HepG2 (cell line): ENCODE data around the gene PLD1. TPM values are rescaled to one million over a fixed set of nuclear protein-coding genes. Genes with fewer than 3 reads are reported as not detected.

Experiments
- CAMTA2 ChIP-seq: sonication (generic); formaldehyde crosslinking; IDR thresholded peaks from 2 replicates; pipeline ENCODE4 v1.4.0; 2020; ENCODE audit warnings: mild to moderate bottlenecking, missing genetic modification reagents, borderline replicate concordance
- HCFC1 ChIP-seq: fragments of 150-350 bp; IDR thresholded peaks from 2 replicates; pipeline ENCODE4 v1.6.1; 2014; ENCODE audit warnings: low read depth, low read length
- MAX ChIP-seq: IDR thresholded peaks from 2 replicates; pipeline ENCODE4 v1.6.1; 2012; ENCODE audit warnings: inconsistent platforms
- SNAPC2 ChIP-seq: sonication (generic); formaldehyde crosslinking; IDR thresholded peaks from 2 replicates; pipeline ENCODE4 v1.8.1; 2022; ENCODE audit warnings: mild to moderate bottlenecking, missing genetic modification reagents
- THAP11 ChIP-seq: IDR thresholded peaks from 2 replicates; pipeline ENCODE4 v1.6.1; 2016; ENCODE audit warnings: missing biosample characterization, missing genetic modification reagents
- ZBTB26 ChIP-seq: IDR thresholded peaks from 2 replicates; pipeline ENCODE4 v1.6.1; 2016; ENCODE audit warnings: missing compliant biosample characterization, missing genetic modification reagents, borderline replicate concordance
- ZNF256 ChIP-seq: sonication (generic); formaldehyde crosslinking; conservative IDR thresholded peaks from 2 replicates; pipeline ENCODE4 v1.4.0; 2020; ENCODE audit warnings: missing genetic modification reagents
- ZNF432 ChIP-seq: sonication (generic); formaldehyde crosslinking; IDR thresholded peaks from 2 replicates; pipeline ENCODE4 v1.5.0; 2020; ENCODE audit warnings: missing genetic modification reagents, mild to moderate bottlenecking, borderline replicate concordance
- ZNF644 ChIP-seq: IDR thresholded peaks from 2 replicates; pipeline ENCODE4 v1.6.1; 2016; ENCODE audit warnings: low read depth
- polyA plus RNA-seq, 8 experiments: library from polyadenylated mRNA; depleted of rRNA in 3 of 8; stranded (reverse) in 7 of 8; unstranded in 1 of 8; fragments of >200 nt; fragmentation: Illumina TruSeq in 4 of 8; extraction: Trizol in 4 of 8; gene quantifications; 2 replicates each; pipeline versions ENCODE4 v1.2.1 to v1.2.3, GENCODE V29; 2011 to 2016; ENCODE audit warnings: low read depth in 4 of 8, missing spikeins in 1 of 8, mixed read lengths in 1 of 8; ENCODE audit not compliant: insufficient read depth in 1 of 8
- total RNA-seq, 5 experiments: library from RNA; depleted of rRNA; stranded (reverse); fragments of >200 nt; fragmentation: Illumina TruSeq; extraction: Trizol; gene quantifications; 2 replicates each; pipeline ENCODE4 v1.2.3, GENCODE V29; 2016; ENCODE audit warnings: low read depth in 1 of 5
- TF ChIP-seq, protein P1 (sequence below): sonication (generic); formaldehyde crosslinking; IDR thresholded peaks from 2 replicates; pipeline ENCODE4 v1.9.0; 2021; ENCODE audit warnings: mild to moderate bottlenecking, missing genetic modification reagents
- TF ChIP-seq, protein P2 (sequence below): sonication (generic); formaldehyde crosslinking; IDR thresholded peaks from 2 replicates; pipeline ENCODE4 v1.5.1; 2020; ENCODE audit warnings: mild to moderate bottlenecking, missing genetic modification reagents
- TF ChIP-seq, protein P3 (sequence below): sonication (generic); formaldehyde crosslinking; IDR thresholded peaks from 2 replicates; pipeline ENCODE4 v1.4.0; 2020; ENCODE audit warnings: missing genetic modification reagents

Gene PLD1
- total and polyA plus RNA-seq, 2 of the 13 experiments (the other 11 are each of a cell fraction or from before 2014, with no cell fraction given), result 27.1 to 59.4 TPM

- TF ChIP-seq, protein P1, sequence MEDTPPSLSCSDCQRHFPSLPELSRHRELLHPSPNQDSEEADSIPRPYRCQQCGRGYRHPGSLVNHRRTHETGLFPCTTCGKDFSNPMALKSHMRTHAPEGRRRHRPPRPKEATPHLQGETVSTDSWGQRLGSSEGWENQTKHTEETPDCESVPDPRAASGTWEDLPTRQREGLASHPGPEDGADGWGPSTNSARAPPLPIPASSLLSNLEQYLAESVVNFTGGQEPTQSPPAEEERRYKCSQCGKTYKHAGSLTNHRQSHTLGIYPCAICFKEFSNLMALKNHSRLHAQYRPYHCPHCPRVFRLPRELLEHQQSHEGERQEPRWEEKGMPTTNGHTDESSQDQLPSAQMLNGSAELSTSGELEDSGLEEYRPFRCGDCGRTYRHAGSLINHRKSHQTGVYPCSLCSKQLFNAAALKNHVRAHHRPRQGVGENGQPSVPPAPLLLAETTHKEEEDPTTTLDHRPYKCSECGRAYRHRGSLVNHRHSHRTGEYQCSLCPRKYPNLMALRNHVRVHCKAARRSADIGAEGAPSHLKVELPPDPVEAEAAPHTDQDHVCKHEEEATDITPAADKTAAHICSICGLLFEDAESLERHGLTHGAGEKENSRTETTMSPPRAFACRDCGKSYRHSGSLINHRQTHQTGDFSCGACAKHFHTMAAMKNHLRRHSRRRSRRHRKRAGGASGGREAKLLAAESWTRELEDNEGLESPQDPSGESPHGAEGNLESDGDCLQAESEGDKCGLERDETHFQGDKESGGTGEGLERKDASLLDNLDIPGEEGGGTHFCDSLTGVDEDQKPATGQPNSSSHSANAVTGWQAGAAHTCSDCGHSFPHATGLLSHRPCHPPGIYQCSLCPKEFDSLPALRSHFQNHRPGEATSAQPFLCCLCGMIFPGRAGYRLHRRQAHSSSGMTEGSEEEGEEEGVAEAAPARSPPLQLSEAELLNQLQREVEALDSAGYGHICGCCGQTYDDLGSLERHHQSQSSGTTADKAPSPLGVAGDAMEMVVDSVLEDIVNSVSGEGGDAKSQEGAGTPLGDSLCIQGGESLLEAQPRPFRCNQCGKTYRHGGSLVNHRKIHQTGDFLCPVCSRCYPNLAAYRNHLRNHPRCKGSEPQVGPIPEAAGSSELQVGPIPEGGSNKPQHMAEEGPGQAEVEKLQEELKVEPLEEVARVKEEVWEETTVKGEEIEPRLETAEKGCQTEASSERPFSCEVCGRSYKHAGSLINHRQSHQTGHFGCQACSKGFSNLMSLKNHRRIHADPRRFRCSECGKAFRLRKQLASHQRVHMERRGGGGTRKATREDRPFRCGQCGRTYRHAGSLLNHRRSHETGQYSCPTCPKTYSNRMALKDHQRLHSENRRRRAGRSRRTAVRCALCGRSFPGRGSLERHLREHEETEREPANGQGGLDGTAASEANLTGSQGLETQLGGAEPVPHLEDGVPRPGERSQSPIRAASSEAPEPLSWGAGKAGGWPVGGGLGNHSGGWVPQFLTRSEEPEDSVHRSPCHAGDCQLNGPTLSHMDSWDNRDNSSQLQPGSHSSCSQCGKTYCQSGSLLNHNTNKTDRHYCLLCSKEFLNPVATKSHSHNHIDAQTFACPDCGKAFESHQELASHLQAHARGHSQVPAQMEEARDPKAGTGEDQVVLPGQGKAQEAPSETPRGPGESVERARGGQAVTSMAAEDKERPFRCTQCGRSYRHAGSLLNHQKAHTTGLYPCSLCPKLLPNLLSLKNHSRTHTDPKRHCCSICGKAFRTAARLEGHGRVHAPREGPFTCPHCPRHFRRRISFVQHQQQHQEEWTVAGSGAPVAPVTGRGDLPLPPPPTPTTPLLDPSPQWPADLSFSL, result no peak
- TF ChIP-seq ZNF256 (CRISPR knock-in tag), result no peak
- no peak for TF ChIP-seq ZBTB26 (CRISPR knock-in tag)
- TF ChIP-seq MAX, result no peak; the same call in 1 of the 2 replicates
- TF ChIP-seq ZNF432, result no peak
- no peak for TF ChIP-seq HCFC1
- TF ChIP-seq, protein P2, sequence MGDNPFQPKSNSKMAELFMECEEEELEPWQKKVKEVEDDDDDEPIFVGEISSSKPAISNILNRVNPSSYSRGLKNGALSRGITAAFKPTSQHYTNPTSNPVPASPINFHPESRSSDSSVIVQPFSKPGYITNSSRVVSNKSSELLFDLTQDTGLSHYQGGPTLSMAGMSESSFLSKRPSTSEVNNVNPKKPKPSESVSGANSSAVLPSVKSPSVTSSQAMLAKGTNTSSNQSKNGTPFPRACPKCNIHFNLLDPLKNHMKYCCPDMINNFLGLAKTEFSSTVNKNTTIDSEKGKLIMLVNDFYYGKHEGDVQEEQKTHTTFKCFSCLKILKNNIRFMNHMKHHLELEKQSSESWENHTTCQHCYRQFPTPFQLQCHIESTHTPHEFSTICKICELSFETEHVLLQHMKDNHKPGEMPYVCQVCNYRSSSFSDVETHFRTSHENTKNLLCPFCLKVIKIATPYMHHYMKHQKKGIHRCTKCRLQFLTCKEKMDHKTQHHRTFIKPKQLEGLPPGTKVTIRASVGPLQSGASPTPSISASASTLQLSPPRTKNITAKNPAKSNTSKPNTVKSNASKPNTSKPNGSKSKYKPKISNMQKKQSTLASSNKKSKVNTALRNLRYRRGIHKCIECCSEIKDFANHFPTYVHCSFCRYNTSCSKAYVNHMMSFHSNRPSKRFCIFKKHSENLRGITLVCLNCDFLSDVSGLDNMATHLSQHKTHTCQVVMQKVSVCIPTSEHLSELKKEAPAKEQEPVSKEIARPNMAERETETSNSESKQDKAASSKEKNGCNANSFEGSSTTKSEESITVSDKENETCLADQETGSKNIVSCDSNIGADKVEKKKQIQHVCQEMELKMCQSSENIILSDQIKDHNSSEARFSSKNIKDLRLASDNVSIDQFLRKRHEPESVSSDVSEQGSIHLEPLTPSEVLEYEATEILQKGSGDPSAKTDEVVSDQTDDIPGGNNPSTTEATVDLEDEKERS (CRISPR knock-in tag), result no peak
- TF ChIP-seq CAMTA2 (CRISPR knock-in tag), result no peak
- no peak for TF ChIP-seq SNAPC2 (CRISPR knock-in tag)
- peak; percentile 19; the same call in 1 of the 2 replicates for TF ChIP-seq THAP11
- TF ChIP-seq, protein P3, sequence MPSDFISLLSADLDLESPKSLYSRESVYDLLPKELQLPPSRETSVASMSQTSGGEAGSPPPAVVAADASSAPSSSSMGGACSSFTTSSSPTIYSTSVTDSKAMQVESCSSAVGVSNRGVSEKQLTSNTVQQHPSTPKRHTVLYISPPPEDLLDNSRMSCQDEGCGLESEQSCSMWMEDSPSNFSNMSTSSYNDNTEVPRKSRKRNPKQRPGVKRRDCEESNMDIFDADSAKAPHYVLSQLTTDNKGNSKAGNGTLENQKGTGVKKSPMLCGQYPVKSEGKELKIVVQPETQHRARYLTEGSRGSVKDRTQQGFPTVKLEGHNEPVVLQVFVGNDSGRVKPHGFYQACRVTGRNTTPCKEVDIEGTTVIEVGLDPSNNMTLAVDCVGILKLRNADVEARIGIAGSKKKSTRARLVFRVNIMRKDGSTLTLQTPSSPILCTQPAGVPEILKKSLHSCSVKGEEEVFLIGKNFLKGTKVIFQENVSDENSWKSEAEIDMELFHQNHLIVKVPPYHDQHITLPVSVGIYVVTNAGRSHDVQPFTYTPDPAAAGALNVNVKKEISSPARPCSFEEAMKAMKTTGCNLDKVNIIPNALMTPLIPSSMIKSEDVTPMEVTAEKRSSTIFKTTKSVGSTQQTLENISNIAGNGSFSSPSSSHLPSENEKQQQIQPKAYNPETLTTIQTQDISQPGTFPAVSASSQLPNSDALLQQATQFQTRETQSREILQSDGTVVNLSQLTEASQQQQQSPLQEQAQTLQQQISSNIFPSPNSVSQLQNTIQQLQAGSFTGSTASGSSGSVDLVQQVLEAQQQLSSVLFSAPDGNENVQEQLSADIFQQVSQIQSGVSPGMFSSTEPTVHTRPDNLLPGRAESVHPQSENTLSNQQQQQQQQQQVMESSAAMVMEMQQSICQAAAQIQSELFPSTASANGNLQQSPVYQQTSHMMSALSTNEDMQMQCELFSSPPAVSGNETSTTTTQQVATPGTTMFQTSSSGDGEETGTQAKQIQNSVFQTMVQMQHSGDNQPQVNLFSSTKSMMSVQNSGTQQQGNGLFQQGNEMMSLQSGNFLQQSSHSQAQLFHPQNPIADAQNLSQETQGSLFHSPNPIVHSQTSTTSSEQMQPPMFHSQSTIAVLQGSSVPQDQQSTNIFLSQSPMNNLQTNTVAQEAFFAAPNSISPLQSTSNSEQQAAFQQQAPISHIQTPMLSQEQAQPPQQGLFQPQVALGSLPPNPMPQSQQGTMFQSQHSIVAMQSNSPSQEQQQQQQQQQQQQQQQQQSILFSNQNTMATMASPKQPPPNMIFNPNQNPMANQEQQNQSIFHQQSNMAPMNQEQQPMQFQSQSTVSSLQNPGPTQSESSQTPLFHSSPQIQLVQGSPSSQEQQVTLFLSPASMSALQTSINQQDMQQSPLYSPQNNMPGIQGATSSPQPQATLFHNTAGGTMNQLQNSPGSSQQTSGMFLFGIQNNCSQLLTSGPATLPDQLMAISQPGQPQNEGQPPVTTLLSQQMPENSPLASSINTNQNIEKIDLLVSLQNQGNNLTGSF, result no peak
- peak; percentile 56; the same call in 1 of the 2 replicates for TF ChIP-seq ZNF644 (CRISPR knock-in tag)
These were observed 32.7 kb upstream of the PLD1 start, which contains the start of gene TMEM212 (continued) for GRCh38 chr3:171842864-171843518.
